ENCODE measurements around the gene MYL7. TPM values are rescaled to one million over a fixed set of nuclear protein-coding genes. Genes with fewer than 3 reads are reported as not detected.

The MYL7 gene
- total and polyA plus RNA-seq, 2 donors (not counting 1 experiment from before 2014, with no cell fraction given): not detected

DNA sequence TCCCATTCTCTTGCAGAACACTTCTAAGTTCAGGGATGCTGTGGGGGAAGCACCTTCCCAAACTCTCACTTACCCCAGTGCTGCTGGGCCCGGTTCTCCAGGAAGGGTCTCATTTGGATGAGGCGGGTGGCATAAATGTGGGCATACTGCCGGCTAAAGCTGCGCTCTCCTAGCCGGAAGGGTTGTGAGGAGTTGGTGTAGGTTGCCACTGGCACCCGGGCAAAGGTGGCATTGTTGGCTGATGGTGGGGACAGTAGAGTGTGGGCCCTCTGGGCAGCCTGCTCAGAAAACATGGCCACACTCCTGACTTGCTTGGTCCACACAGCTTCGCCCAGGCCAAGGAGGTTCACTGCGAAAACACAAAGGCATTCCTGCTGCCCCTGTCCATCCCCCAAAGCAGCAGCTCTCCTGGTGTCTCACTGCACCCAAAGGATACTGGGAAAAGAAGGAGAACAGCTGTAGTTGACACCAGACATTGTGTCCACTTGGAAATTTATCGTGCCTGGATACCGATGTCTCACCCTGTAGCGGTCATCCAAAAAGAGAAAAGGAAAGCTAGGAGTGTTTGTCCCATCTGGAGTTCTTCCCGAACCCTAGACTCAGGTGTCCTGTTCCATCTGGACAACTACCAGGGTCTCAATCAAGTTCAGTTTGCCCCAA lies 19.2 kb downstream of the MYL7 start:
- peak overlapping the region; percentile 90 for H3K4me2 ChIP-seq (ENCODE audit: extremely low read depth, insufficient read depth, low read length)
- H3K4me1 ChIP-seq (ENCODE audit: control insufficient read depth, extremely low read depth, insufficient read depth, low read length): peaks cover 4% of the 10 kb centered on the region
- peaks cover 19% of the 10 kb centered on the region for H3K79me2 ChIP-seq (ENCODE audit: control insufficient read depth, insufficient read depth, low read length)
- H2AFZ ChIP-seq (ENCODE audit: low read length): no peak overlapping the region
- no peak for DNase-seq (ENCODE audit: low read depth in 2 of 2)
- H3K27ac ChIP-seq (ENCODE audit: insufficient read depth, low read length): no peak overlapping the region
- H3K9me3 ChIP-seq (ENCODE audit: control insufficient read depth, insufficient read depth, low read depth, low read length): no peaks in the 10 kb centered on the region
- H3K27me3 ChIP-seq (ENCODE audit: control insufficient read depth, insufficient read depth, low read length): no peaks in the 10 kb centered on the region
- peak overlapping the region in 2 of 4 experiments; percentile 75 to 93 for H3K4me3 ChIP-seq (replicated peaks in 1 of 4; ENCODE audit: control extremely low read depth in 1 of 4, insufficient read depth in 1 of 4, low read depth in 3 of 4, low read length in 4 of 4)
- TF ChIP-seq, protein P1, sequence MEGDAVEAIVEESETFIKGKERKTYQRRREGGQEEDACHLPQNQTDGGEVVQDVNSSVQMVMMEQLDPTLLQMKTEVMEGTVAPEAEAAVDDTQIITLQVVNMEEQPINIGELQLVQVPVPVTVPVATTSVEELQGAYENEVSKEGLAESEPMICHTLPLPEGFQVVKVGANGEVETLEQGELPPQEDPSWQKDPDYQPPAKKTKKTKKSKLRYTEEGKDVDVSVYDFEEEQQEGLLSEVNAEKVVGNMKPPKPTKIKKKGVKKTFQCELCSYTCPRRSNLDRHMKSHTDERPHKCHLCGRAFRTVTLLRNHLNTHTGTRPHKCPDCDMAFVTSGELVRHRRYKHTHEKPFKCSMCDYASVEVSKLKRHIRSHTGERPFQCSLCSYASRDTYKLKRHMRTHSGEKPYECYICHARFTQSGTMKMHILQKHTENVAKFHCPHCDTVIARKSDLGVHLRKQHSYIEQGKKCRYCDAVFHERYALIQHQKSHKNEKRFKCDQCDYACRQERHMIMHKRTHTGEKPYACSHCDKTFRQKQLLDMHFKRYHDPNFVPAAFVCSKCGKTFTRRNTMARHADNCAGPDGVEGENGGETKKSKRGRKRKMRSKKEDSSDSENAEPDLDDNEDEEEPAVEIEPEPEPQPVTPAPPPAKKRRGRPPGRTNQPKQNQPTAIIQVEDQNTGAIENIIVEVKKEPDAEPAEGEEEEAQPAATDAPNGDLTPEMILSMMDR (conservative IDR thresholded peaks at IDR 0.05 in 1 of 2, IDR thresholded peaks at IDR 0.05 in 1 of 2; ENCODE audit: low read depth in 1 of 2, low read length in 2 of 2): no peak
- TF ChIP-seq EZH2 (IDR thresholded peaks at IDR 0.05; ENCODE audit: low read length, missing control alignments): no peak
- H4K20me1 ChIP-seq (ENCODE audit: control insufficient read depth, extremely low read depth, insufficient read depth, low read length): no peaks in the 10 kb centered on the region
- H3K36me3 ChIP-seq (ENCODE audit: control insufficient read depth, insufficient read depth, low read length): peaks cover 15% of the 10 kb centered on the region
- H3K9ac ChIP-seq (ENCODE audit: insufficient read depth, low read length): no peak overlapping the region

DNA sequence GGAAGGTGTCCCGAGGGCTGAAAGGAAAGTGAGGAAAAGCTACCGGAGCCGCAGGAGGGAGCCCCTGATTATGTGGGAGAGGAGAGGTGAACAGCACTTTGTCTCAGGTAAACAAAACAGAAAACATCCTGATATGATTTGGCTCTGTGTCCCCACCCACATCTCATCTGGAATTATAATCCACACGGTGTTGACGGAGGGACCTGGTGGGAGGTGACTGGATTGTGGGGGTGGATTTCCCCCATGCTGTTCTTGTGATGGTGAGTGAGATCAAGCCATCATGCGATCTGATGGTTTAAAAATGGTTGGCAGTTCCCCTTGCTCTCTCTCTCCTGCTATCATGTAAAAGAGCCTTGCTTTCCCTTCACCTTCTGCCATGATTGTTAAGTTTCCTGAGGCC lies 20.7 kb downstream of the MYL7 start:
- H3K4me1 ChIP-seq (ENCODE audit: control insufficient read depth, extremely low read depth, insufficient read depth, low read length): peaks cover 4% of the 10 kb centered on the region
- H2AFZ ChIP-seq (ENCODE audit: low read length): no peak overlapping the region
- TF ChIP-seq, protein P1 (conservative IDR thresholded peaks at IDR 0.05 in 1 of 2, IDR thresholded peaks at IDR 0.05 in 1 of 2; ENCODE audit: low read depth in 1 of 2, low read length in 2 of 2): no peak
- no peak for TF ChIP-seq EZH2 (IDR thresholded peaks at IDR 0.05; ENCODE audit: low read length, missing control alignments)
- no peaks in the 10 kb centered on the region for H4K20me1 ChIP-seq (ENCODE audit: control insufficient read depth, extremely low read depth, insufficient read depth, low read length)
- no peaks in the 10 kb centered on the region for H3K9me3 ChIP-seq (ENCODE audit: control insufficient read depth, insufficient read depth, low read depth, low read length)
- peaks cover 17% of the 10 kb centered on the region for H3K36me3 ChIP-seq (ENCODE audit: control insufficient read depth, insufficient read depth, low read length)
- no peak overlapping the region for H3K27ac ChIP-seq (ENCODE audit: insufficient read depth, low read length)
- H3K9ac ChIP-seq (ENCODE audit: insufficient read depth, low read length): no peak overlapping the region
- no peak overlapping the region for H3K4me3 ChIP-seq (replicated peaks in 1 of 4; ENCODE audit: control extremely low read depth in 1 of 4, insufficient read depth in 1 of 4, low read depth in 3 of 4, low read length in 4 of 4)
- H3K27me3 ChIP-seq (ENCODE audit: control insufficient read depth, insufficient read depth, low read length): no peaks in the 10 kb centered on the region
- H3K4me2 ChIP-seq (ENCODE audit: extremely low read depth, insufficient read depth, low read length): no peak overlapping the region
- peaks cover 19% of the 10 kb centered on the region for H3K79me2 ChIP-seq (ENCODE audit: control insufficient read depth, insufficient read depth, low read length)
- no peak for DNase-seq (ENCODE audit: low read depth in 2 of 2)

DNA sequence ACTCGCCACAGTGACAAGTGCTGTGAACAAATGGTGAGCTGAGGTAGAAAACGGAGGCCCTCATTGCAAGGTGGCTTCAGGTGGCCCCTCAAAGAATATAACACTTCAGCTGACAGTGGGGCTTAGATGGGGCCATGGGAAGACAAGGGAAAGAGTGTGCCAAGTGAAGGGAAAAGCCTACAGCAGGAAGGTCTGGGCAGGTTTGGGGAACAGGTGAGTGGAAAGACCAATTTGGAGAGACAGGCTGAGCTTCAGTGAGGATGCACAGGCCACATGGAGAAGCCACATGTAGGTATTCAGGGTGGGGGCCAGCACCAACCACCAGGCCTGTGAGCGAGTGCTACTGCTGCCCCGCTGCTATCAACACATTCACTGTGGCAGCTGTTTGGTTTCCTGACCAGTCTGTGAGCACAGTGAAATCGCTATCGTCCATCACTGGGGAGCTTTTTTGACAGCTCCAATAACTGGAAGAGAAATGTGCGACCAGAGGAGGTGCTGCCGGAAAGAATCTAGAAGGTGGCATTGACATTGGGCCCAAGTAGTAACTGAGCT lies 21.2 kb downstream of the MYL7 start:
- Histone ChIP-seq H3K9me3 (ENCODE audit: control insufficient read depth, insufficient read depth, low read depth, low read length) (no peaks in the 10 kb centered on the region), H3K4me3 (replicated peaks in 1 of 4; ENCODE audit: control extremely low read depth in 1 of 4, insufficient read depth in 1 of 4, low read depth in 3 of 4, low read length in 4 of 4) (no peak overlapping the region), H4K20me1 (ENCODE audit: control insufficient read depth, extremely low read depth, insufficient read depth, low read length) (no peaks in the 10 kb centered on the region), H3K36me3 (ENCODE audit: control insufficient read depth, insufficient read depth, low read length) (peaks cover 17% of the 10 kb centered on the region), H2AFZ (ENCODE audit: low read length) (no peak overlapping the region), H3K27me3 (ENCODE audit: control insufficient read depth, insufficient read depth, low read length) (no peaks in the 10 kb centered on the region), H3K4me1 (ENCODE audit: control insufficient read depth, extremely low read depth, insufficient read depth, low read length) (peaks cover 4% of the 10 kb centered on the region), H3K9ac (ENCODE audit: insufficient read depth, low read length) (no peak overlapping the region), H3K79me2 (ENCODE audit: control insufficient read depth, insufficient read depth, low read length) (peaks cover 19% of the 10 kb centered on the region), H3K27ac (ENCODE audit: insufficient read depth, low read length) (no peak overlapping the region), H3K4me2 (ENCODE audit: extremely low read depth, insufficient read depth, low read length) (no peak overlapping the region)
- no peak for TF ChIP-seq EZH2 (IDR thresholded peaks at IDR 0.05; ENCODE audit: low read length, missing control alignments)
- TF ChIP-seq, protein P1 (conservative IDR thresholded peaks at IDR 0.05 in 1 of 2, IDR thresholded peaks at IDR 0.05 in 1 of 2; ENCODE audit: low read depth in 1 of 2, low read length in 2 of 2): no peak
- no peak for DNase-seq (ENCODE audit: low read depth in 2 of 2)

Measured in fibroblast of lung (primary cell).